ENCODE data around the gene ZBED6.
"Not testable (repeated sequence)": the region's sequence is repeated elsewhere in the genome, so short reads cannot be mapped to it uniquely, and the experiment has no call there.

Gene ZBED6

DNA sequence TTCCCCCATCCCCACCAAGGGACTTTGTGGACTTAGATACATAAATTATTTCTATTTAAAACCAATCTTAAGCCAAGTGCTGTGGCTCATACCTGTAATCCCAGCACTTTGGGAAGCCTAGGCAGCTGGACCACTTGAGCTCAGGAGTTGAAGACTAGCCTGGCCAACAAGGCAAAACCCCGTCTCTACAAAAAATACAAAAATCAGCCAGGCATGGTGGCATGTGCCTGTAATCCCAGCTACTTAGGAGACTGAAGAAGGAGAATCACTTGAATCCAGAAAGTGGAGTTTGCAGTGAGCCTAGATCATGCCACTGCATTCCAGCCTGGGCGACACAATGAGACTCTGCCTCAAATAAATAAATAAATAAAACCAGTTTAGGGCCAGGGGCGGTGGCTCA lies 34.9 kb upstream of the ZBED6 start:
- no peak overlapping the region for H3K27ac ChIP-seq

DNA sequence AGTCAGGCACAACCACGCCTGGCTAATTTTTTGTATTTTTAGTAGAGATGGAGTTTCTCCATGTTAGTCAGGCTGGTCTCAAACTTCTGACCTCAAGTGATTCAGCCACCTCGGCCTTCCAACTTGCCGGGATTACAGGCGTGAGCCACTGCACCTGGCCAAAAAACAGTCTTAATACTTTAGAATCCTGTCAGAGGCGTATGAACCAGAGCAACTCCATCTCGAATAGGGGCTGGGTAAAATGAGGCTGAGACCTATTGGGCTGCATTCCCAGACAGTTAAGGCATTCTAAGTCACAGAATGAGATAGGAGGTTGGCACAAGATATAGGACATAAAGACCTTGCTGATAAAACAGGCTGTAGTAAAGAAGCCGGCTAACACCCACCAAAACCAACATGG lies 33.5 kb upstream of the ZBED6 start:
- H3K27ac ChIP-seq, result not testable (repeated sequence)

More for the DNA sequence above, 34.9 kb upstream of the ZBED6 start:
- TF ChIP-seq ZFX (IDR thresholded peaks at IDR 0.05; ENCODE audit: borderline replicate concordance), result no peak
- TF ChIP-seq, protein P1, sequence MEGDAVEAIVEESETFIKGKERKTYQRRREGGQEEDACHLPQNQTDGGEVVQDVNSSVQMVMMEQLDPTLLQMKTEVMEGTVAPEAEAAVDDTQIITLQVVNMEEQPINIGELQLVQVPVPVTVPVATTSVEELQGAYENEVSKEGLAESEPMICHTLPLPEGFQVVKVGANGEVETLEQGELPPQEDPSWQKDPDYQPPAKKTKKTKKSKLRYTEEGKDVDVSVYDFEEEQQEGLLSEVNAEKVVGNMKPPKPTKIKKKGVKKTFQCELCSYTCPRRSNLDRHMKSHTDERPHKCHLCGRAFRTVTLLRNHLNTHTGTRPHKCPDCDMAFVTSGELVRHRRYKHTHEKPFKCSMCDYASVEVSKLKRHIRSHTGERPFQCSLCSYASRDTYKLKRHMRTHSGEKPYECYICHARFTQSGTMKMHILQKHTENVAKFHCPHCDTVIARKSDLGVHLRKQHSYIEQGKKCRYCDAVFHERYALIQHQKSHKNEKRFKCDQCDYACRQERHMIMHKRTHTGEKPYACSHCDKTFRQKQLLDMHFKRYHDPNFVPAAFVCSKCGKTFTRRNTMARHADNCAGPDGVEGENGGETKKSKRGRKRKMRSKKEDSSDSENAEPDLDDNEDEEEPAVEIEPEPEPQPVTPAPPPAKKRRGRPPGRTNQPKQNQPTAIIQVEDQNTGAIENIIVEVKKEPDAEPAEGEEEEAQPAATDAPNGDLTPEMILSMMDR (IDR thresholded peaks at IDR 0.05), result no peak

DNA sequence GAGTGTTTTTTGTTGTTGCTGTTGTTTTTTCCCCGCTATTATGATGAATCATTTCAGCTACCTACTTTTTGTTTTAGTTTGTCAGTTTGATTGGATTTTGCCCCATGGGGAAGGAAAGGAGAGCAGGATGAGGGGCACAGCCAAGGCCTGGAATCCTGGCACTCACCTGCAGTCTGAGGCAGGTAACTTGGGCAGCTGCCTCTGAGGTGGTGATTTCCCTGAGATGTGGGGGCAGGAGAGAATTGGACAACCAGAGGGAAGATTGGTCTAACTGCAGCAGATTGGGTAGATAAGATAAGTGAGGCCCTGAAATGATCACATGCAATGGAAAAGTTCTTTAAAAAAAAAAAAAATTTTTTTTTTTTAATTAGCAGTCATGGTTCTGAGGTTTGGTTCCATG lies 31.9 kb upstream of the ZBED6 start:
- H3K27ac ChIP-seq, result no peak overlapping the region

DNA sequence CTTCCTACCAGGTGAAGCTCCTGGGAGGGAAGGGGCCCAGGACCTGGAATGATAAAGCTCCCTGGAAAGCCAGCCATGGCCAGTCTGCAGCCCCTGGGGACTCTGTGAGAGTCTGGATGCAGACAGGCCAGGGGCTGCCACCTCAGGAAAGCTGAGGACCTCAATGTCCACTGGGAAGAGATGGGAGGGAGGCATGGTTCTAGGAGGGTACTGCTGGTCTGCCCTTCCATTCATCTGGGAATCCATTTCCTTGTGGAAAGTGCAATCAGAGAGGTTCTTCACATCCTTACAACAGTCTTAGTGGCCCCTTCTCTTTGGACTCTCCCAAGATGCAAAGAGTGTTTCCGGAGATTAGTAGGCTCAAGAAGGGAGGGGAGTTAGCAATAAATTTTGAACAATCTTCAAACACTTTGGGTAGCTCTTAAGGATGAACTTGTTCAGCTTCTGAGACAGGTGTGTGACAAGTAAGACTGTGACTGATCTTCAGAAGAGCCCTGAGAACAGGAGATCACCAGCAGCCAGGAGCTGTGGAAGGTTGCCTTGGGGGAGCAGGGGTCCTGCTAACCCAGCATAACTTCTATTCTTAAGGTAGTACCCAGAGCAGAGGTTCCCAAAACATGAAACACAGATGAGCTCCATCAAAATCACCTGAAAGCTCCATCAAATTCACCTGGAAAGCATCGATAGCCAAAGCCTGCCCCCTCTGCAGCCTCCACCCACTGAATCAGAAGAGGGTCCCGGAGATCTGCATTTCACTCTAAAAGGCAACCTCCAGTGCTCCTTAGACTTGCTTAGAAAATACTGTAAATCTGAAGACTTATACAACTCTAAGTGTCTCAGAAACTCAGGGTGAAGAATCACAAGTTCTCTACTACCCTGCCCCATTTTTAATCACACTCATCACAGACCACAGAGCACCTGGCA lies 31.1 kb upstream of the ZBED6 start:
- H3K27ac ChIP-seq, result no peak overlapping the region

More for the DNA sequence above, 31.9 kb upstream of the ZBED6 start:
- TF ChIP-seq, protein P1 (IDR thresholded peaks at IDR 0.05), result no peak
- no peak for TF ChIP-seq ZFX (IDR thresholded peaks at IDR 0.05; ENCODE audit: borderline replicate concordance)

DNA sequence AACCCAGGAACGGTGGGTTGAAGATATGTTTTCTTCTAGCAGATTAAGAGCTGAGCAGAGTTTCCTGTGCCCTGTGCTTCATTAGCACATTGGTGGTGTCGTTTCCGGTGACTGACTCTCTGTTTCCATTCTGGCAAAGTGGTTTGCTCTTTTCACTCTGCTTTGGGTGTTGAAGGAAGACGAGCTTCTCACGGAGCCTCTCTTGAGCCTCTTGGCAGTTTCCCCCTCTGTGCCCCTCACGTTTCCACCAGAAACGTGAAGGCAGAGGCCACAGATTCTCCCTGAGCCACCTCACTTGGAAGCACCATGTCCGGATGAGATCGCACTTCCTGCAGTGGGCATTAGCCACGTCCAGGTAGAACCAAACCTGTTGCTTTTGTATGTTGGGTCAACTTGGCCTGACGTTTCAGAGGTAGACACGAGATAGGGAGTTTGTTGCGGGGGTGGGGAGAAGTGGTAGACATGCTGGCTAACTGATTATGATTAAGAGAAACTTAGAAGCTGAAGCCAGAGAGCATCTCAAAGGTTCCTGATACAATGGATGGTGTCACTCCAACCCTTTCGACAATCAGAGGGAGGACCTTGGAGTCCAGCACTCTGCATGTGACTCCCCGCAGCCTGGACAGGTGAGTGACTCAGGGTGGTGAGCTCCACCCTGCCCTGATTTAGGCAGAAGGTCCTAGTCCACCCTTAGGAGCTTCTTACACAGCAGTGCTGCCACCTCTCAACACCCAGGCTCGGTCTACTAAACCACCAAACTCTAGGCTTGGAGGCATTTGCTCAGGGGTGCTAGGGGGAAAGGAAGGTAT lies 30.2 kb upstream of the ZBED6 start, which contains the start of gene LAX1:
TSS of gene LAX1 (plus strand) at position 155 of the 809 bp plus-strand sequence. CDS start at position 538, 383 bp downstream.
- TF ChIP-seq, protein P1 (IDR thresholded peaks at IDR 0.05), result no peak
- TF ChIP-seq ZFX (IDR thresholded peaks at IDR 0.05; ENCODE audit: borderline replicate concordance), result no peak
- no peak within 1 kb of the TSS for H3K27ac ChIP-seq

More for the DNA sequence above, 31.1 kb upstream of the ZBED6 start:
- TF ChIP-seq, protein P1 (IDR thresholded peaks at IDR 0.05), result no peak
- TF ChIP-seq ZFX (IDR thresholded peaks at IDR 0.05; ENCODE audit: borderline replicate concordance), result no peak

DNA sequence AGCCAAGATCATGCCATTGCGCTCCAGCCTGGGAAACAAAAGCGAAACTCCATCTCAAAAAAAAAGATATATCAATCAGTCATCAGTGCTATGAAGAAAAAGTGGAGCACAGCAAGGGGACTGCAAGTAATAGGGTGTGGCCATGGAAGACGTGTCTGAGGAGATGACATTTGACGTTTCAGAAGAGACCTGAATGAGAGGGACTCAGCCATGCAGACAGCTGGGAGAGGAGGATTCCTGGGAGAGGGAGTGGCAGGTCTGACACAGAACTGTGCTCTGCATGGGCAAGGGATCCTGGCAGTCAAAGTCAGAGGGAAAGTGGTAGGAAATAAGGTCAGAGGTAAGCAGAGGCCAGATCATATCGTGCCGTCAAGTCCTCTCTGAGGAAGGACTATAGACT lies 27.2 kb upstream of the ZBED6 start:
- no peak overlapping the region for H3K27ac ChIP-seq
- TF ChIP-seq ZFX (IDR thresholded peaks at IDR 0.05; ENCODE audit: borderline replicate concordance), result no peak
- TF ChIP-seq, protein P1 (IDR thresholded peaks at IDR 0.05), result no peak

DNA sequence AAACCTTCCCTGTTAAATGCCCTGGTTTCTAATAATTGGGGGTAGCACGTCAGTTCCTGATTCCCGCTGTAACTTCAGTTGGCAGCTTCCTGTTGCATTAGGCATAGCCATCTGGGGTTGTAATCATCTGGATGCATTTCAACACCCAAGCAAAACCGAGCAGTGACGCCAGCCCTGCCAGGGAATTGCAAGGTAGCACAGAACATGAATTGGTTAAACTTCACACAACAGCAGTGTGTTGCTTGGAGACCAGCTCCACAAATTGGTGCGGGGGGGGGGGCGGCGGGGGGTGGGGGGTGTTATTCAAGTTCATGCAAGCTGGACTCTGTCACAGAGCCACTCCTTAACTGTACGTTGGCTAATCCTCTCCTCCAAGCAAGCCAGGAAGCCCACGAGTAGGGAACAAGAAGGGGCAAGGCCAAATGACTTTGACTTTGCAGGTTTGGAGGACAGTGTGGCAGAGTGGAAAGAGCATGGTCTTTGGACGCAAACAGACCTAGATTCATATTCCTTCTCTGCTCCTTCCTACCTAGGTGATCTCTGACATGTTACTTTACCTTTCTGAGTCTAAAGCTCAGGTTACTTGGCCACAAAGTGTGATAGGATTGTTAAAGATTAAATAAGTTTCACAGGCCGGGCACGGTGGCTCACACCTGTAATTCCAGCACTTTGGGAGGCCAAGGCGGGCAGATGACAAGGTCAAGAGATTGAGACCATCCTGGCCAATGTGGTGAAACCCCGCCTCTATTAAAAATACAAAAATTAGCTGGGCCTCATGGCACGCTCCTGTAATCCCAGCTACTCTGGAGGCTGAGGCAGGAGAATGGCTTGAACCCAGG lies 25.7 kb upstream of the ZBED6 start:
- H3K27ac ChIP-seq, result no peak overlapping the region
- no peak for TF ChIP-seq ZFX (IDR thresholded peaks at IDR 0.05; ENCODE audit: borderline replicate concordance)

Measured in 22Rv1 (cell line).